ENCODE measurements around the gene WDFY3.

DNA sequence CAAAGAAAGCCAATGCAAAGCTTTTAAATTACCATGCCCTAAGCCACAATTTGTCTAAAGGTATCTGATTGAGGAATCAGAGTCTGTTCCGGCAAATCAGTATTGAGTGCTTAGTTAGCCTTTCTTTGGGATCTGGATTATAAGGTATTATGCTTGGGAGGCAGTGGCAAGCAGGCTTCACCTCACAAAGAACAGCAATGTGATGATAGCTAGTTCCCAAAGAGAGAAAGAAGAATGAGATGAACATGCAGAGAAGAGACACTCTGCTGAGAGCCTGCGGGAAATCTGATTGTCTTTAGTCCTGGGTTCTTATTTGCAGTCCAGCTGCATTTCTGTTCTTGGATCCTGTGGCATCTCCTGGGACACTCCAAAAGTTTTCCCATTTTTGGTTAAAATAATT, 35.2 kb downstream of the WDFY3 start:
- TF ChIP-seq, protein P1, sequence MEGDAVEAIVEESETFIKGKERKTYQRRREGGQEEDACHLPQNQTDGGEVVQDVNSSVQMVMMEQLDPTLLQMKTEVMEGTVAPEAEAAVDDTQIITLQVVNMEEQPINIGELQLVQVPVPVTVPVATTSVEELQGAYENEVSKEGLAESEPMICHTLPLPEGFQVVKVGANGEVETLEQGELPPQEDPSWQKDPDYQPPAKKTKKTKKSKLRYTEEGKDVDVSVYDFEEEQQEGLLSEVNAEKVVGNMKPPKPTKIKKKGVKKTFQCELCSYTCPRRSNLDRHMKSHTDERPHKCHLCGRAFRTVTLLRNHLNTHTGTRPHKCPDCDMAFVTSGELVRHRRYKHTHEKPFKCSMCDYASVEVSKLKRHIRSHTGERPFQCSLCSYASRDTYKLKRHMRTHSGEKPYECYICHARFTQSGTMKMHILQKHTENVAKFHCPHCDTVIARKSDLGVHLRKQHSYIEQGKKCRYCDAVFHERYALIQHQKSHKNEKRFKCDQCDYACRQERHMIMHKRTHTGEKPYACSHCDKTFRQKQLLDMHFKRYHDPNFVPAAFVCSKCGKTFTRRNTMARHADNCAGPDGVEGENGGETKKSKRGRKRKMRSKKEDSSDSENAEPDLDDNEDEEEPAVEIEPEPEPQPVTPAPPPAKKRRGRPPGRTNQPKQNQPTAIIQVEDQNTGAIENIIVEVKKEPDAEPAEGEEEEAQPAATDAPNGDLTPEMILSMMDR (IDR thresholded peaks at IDR 0.05; ENCODE audit: low read length): no peak
- no peak for TF ChIP-seq EZH2 (IDR thresholded peaks at IDR 0.05; ENCODE audit: borderline replicate concordance, low read length)
